Calu3 (cell line): Measurements from ENCODE around the gene CEP70. TPM values are rescaled to one million over a fixed set of nuclear protein-coding genes. Genes with fewer than 3 reads are reported as not detected.

Source experiments
- BruUV-seq: library from RNA; stranded (reverse); fragments of 400-500 nt; replicated peaks from 2 replicates; lab custom pipeline; 2021; lab: Mats Ljungman, UMichigan
- CTCF ChIA-PET: fragments of 300-600 bp; sonication (Branson Sonifier 250); formaldehyde crosslinking; loops from one replicate; lab custom pipeline; 2022; ENCODE audit warnings: antibody characterized with exemption; lab: Charles Lee
- DNase-seq: peaks from one replicate; pipeline ENCODE4 v3.0.0; 2022
- H3K27ac Mint-ChIP-seq: one replicate; pipeline ENCODE4 v1.8.0; 2022; ENCODE audit warnings: mixed read lengths; ENCODE audit not compliant: unreplicated experiment
- H3K27me3 Mint-ChIP-seq: one replicate; pipeline ENCODE4 v1.8.0; 2022; ENCODE audit warnings: mixed read lengths; ENCODE audit not compliant: unreplicated experiment
- H3K36me3 Mint-ChIP-seq: one replicate; pipeline ENCODE4 v1.8.0; 2022; ENCODE audit warnings: mild to moderate bottlenecking, moderate library complexity, mixed read lengths; ENCODE audit not compliant: insufficient read depth, unreplicated experiment
- H3K4me1 Mint-ChIP-seq: one replicate; pipeline ENCODE4 v1.8.0; 2022; ENCODE audit warnings: mild to moderate bottlenecking, low read depth, mixed read lengths; ENCODE audit not compliant: unreplicated experiment
- H3K4me3 Mint-ChIP-seq: one replicate; pipeline ENCODE4 v1.8.0; 2022; ENCODE audit warnings: mild to moderate bottlenecking, low read depth, moderate library complexity, mixed read lengths; ENCODE audit not compliant: unreplicated experiment
- H3K9me3 Mint-ChIP-seq: one replicate; pipeline ENCODE4 v1.8.0; 2022; ENCODE audit warnings: low read depth, mixed read lengths; ENCODE audit not compliant: unreplicated experiment
- intact Hi-C: fragments of 100-400 bp; cut with micrococcal nuclease; formaldehyde crosslinking; loops from one replicate; pipeline ENCODE4 v1.10.0; 2022; ENCODE audit not compliant: unreplicated experiment
- total RNA-seq: library from RNA; stranded (reverse); gene quantifications from 2 replicates; pipeline ENCODE4 v1.2.3, GENCODE V29; 2022
- TF ChIP-seq, protein P1 (sequence below): fragments of 200-600 bp; IDR thresholded peaks from one replicate; pipeline ENCODE4 v1.8.0; 2022; ENCODE audit warnings: antibody characterized with exemption; ENCODE audit not compliant: unreplicated experiment

The CEP70 gene
- total RNA-seq, 1 experiment from 2014 or later = 99.1 TPM

DNA sequence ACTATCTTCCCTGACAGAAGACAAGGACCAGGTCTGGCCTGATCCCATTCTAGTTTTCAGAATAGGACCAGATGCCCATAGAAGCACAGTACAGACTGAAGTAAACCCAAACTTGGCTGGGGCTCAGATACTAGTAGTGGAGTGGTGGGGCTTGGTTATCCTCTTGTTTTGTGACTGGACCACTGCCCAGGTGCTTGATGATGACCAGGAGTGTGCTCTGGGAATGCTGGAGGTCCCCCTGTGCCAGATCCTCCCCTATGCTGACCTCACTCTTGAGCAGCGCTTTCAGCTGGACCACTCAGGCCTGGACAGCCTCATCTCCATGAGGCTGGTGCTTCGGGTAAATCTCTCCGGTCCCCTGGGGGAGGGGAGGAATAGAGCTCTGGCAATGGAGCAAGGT is 123.4 kb downstream of the CEP70 start:
- intact Hi-C loops = no loop called here
- no peaks in the 10 kb centered on the region for H3K4me1 Mint-ChIP-seq
- DNase-seq = no peak
- no peak overlapping the region for H3K27ac Mint-ChIP-seq
- H3K36me3 Mint-ChIP-seq = no peaks in the 10 kb centered on the region
- BruUV-seq = no TSS peak
- TF ChIP-seq, protein P1, sequence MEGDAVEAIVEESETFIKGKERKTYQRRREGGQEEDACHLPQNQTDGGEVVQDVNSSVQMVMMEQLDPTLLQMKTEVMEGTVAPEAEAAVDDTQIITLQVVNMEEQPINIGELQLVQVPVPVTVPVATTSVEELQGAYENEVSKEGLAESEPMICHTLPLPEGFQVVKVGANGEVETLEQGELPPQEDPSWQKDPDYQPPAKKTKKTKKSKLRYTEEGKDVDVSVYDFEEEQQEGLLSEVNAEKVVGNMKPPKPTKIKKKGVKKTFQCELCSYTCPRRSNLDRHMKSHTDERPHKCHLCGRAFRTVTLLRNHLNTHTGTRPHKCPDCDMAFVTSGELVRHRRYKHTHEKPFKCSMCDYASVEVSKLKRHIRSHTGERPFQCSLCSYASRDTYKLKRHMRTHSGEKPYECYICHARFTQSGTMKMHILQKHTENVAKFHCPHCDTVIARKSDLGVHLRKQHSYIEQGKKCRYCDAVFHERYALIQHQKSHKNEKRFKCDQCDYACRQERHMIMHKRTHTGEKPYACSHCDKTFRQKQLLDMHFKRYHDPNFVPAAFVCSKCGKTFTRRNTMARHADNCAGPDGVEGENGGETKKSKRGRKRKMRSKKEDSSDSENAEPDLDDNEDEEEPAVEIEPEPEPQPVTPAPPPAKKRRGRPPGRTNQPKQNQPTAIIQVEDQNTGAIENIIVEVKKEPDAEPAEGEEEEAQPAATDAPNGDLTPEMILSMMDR = no peak
- CTCF ChIA-PET = interaction anchor here (1.9 kb wide), 1 partner anchor 9 kb away, joined by 4 read pairs; no protein-coding TSS in a partner anchor
- no peak overlapping the region for H3K4me3 Mint-ChIP-seq
- H3K27me3 Mint-ChIP-seq = no peaks in the 10 kb centered on the region
- H3K9me3 Mint-ChIP-seq = no peaks in the 10 kb centered on the region

DNA sequence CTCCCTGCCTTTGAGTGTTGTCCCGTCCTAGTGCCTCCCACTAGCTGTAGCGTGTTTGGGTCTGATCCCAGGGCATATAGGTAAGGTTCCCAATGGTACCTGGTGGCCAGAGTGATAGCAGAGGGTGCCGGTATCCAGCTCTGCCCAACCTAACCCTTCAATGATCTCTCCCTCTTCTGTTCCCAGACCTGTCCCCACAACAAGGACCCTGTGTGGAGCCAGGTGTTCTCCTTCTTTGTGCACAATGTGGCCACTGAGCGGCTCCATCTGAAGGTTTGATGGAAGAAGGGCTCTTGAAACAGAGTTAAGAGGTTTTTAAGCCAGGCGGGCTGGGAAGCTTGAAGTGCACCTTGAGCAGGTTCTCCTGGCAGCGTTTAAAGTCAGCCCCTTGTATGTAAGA is 124.2 kb downstream of the CEP70 start:
- TF ChIP-seq, protein P1 = no peak
- H3K4me1 Mint-ChIP-seq = no peaks in the 10 kb centered on the region
- no peak for DNase-seq
- CTCF ChIA-PET = interaction anchor here (1.9 kb wide), 1 partner anchor 9 kb away, joined by 4 read pairs; no protein-coding TSS in a partner anchor
- H3K9me3 Mint-ChIP-seq = no peaks in the 10 kb centered on the region
- no peak overlapping the region for H3K27ac Mint-ChIP-seq
- intact Hi-C loops = no loop called here
- no peak overlapping the region for H3K4me3 Mint-ChIP-seq
- H3K36me3 Mint-ChIP-seq = peaks cover 3% of the 10 kb centered on the region
- no TSS peak for BruUV-seq
- no peaks in the 10 kb centered on the region for H3K27me3 Mint-ChIP-seq

DNA sequence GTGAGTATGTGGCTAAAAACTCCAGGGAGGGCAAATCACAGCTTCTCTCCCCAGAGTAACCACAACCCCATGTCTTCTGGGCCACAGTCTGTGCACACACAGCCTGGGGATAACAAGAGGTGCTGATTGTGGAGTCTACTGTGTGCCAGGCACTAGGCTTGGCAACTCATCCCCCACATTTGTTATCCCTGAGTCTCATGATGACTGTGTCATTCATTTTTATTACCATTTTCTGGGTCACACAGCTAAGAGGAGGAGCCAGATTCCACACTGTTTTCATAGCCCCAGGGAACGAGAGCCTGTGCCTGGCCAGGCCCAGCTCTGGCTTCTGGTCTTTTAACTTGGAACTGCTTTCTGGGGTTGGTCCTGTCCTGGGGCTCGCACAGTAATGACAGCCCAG is 125.2 kb downstream of the CEP70 start:
- H3K27me3 Mint-ChIP-seq = no peaks in the 10 kb centered on the region
- no peaks in the 10 kb centered on the region for H3K4me1 Mint-ChIP-seq
- H3K27ac Mint-ChIP-seq = no peak overlapping the region
- no peak overlapping the region for H3K4me3 Mint-ChIP-seq
- no TSS peak for BruUV-seq
- no peaks in the 10 kb centered on the region for H3K9me3 Mint-ChIP-seq
- CTCF ChIA-PET = no interaction called here
- intact Hi-C loops = no loop called here
- TF ChIP-seq, protein P1 = no peak
- peaks cover 5% of the 10 kb centered on the region for H3K36me3 Mint-ChIP-seq
- DNase-seq = no peak

DNA sequence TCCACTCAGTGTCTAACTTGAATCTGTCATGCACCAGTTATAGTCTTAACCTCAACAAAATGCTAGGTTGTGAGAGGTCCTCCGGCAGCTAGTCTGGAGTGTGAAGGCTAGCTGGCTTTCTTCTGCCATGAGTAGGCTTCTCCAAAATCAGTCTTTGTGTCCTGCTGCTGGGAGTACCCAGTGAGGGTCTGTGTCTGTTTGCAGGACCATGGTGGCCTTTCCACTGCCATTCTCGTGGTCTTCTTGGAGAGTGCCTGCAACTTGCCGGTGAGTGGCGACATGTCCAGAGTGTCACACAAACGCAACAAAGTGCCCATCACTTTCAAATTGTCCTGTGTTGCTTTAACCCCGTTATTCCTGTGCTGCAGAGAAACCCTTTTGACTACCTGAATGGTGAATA is 125.6 kb downstream of the CEP70 start:
- intact Hi-C loops = no loop called here
- BruUV-seq = no TSS peak
- Mint-ChIP-seq H3K4me1 (no peaks in the 10 kb centered on the region), H3K4me3 (no peak overlapping the region), H3K9me3 (no peaks in the 10 kb centered on the region), H3K36me3 (peaks cover 5% of the 10 kb centered on the region), H3K27ac (no peak overlapping the region), H3K27me3 (no peaks in the 10 kb centered on the region)
- CTCF ChIA-PET = interaction anchor here (1.3 kb wide), 1 partner anchor 51 kb away, joined by 3 read pairs; no protein-coding TSS in a partner anchor
- no peak for DNase-seq
- TF ChIP-seq, protein P1 = no peak
